ENCODE results near the gene NUDCD3. TPM values are rescaled to one million over a fixed set of nuclear protein-coding genes. Genes with fewer than 3 reads are reported as not detected.

The NUDCD3 gene
- total and polyA plus RNA-seq, 2 of the 8 experiments (the other 6 are each of a cell fraction or from before 2014, with no cell fraction given) = 35.2 to 93.7 TPM

DNA sequence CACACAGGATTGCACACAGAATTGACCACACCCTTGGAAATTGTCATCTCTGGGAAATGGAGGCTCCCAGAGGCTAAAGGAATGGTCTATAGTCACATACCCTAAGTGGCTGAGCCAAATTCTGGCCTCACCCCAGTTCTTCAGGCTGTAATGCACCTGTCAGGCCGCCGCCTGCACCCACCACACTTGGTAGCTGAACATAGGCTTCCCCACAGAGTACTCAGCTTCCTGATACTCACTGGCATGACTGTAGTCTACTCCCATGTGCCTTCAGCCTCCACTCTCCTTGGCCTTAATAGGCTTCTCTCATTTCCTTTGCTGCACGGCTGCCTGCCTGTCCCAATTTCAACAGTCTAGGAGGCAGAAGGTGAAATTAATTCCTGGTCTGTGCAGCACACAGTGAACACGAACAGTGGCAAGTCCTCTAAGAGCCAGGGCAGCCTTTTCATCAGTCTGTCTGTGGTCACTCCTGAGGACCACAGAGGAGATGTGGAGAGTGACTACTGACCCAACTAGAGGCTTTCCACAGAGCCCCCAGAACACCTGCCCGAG, 42.5 kb downstream of the NUDCD3 start (continued):
- TF ChIP-seq POLR2AphosphoS5 (IDR thresholded peaks at IDR 0.05; ENCODE audit: low read depth, low read length) (no peak), JUND (IDR thresholded peaks at IDR 0.05; ENCODE audit: low read length) (no peak), POU5F1 (IDR thresholded peaks at IDR 0.05; ENCODE audit: low read depth, low read length) (no peak)

Measured in H1 (cell line).